Esophagus squamous epithelium (tissue), 5 donors: ENCODE results near the gene KCNMA1. TPM values are rescaled to one million over a fixed set of nuclear protein-coding genes. Genes with fewer than 3 reads are reported as not detected.
A peak's percentile ranks its signal among the peaks of the same experiment; 100 is the strongest.

Source experiments
- DNase-seq: peaks from one replicate; lab custom pipeline; 2025; lab: John Stamatoyannopoulos, UW
- H3K27ac ChIP-seq, 4 donors: fragments of 200-600 bp; sonication (generic); one replicate each; pipeline ENCODE4 v1.5.1; 2016 to 2019; ENCODE audit warnings: mild to moderate bottlenecking in 1 of 4
- H3K27me3 ChIP-seq, 4 donors: fragments of 200-600 bp; sonication (generic); 1 replicate in 3 of 4; 2 replicates in 1 of 4; pipeline versions ENCODE4 v1.5.1 to v1.6.0; 2017 to 2021; ENCODE audit warnings: antibody characterized with exemption in 1 of 4
- H3K36me3 ChIP-seq, 3 donors: fragments of 200-600 bp; sonication (generic); one replicate each; pipeline ENCODE4 v1.5.1; 2016 to 2019
- H3K4me1 ChIP-seq, 3 donors: fragments of 200-600 bp; sonication (generic); one replicate each; pipeline ENCODE4 v1.5.1; 2017 to 2019
- H3K4me3 ChIP-seq, 4 donors: fragments of 200-600 bp; sonication (generic); 1 replicate in 3 of 4; 2 replicates in 1 of 4; pipeline ENCODE4 v1.5.1; 2016 to 2019; ENCODE audit warnings: mild to moderate bottlenecking in 2 of 4, moderate library complexity in 1 of 4
- H3K9me3 ChIP-seq, 3 donors: fragments of 200-600 bp; sonication (generic); one replicate each; pipeline ENCODE4 v1.5.1; 2016 to 2019
- POLR2A ChIP-seq, 4 donors: fragments of 450-650 bp; IDR thresholded peaks; one replicate each; pipeline ENCODE4 v1.6.1; 2017; ENCODE audit warnings: antibody characterized with exemption in 4 of 4, mild to moderate bottlenecking in 4 of 4, moderate library complexity in 3 of 4
- WGBS, 2 donors: methylation state at CpG; one replicate each; pipeline ENCODE4 v1.1.5; 2018; 5-methylcytosine and 5-hydroxymethylcytosine counted together
- intact Hi-C: fragments of 100-400 bp; cut with DNase I; formaldehyde crosslinking; loops from one replicate; pipeline ENCODE4 v1.15.0; 2022
- total RNA-seq, 4 donors: library from RNA; depleted of rRNA; stranded (reverse); fragments of >200 nt; gene quantifications; one replicate each; pipeline ENCODE4 v1.1.0, GENCODE V29; 2016
- TF ChIP-seq, protein P1 (sequence below), 6 experiments: fragments of 450-650 bp in 4 of 6; fragments of 200-600 bp in 2 of 6; sonication (generic) in 2 of 6; IDR thresholded peaks; one replicate each; pipeline ENCODE4 v1.5.1; 2016 to 2019; ENCODE audit warnings: antibody characterized with exemption in 6 of 6, mild to moderate bottlenecking in 4 of 6, moderate library complexity in 4 of 6
- donor health status: DM: yes; HTN: yes; CAD: no.

Gene KCNMA1
- total RNA-seq, 4 donors from 2014 or later: 7.5 to 74.2 (median 18.0) TPM

DNA sequence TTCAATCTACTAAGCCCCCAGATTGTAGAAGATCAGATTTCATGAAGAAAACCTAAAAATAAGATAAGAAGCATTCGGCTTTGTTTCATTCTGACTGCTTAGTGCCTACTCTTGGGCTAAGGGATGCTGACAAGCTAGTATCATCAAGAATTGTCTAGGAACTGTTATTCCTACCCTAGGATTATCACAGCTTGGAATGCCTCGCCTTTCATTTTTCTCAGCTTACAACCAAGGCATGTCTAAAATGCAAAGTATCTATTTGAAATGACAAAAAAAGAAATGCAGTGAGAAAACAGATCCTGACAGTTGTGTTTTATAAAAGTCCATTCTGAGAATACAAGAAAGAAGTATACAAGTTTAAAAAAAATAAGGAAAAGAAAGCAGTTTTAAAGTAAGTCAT is 441.0 kb downstream of the KCNMA1 start:
- WGBS, 2 donors: 72 to 88% methylated on average over 2 of the region's 2 CpGs
- H3K9me3 ChIP-seq: no peaks in the 10 kb centered on the region
- H3K27me3 ChIP-seq: no peaks in the 10 kb centered on the region
- H3K4me3 ChIP-seq: no peak overlapping the region
- H3K36me3 ChIP-seq: no peaks in the 10 kb centered on the region
- no peak for DNase-seq
- peak overlapping the region in 3 of 4 donors; percentile 68 to 70 (median 68) for H3K27ac ChIP-seq
- no peaks in the 10 kb centered on the region for H3K4me1 ChIP-seq
- no peak for TF ChIP-seq POLR2A (IDR thresholded peaks at IDR 0.05)
- TF ChIP-seq, protein P1, sequence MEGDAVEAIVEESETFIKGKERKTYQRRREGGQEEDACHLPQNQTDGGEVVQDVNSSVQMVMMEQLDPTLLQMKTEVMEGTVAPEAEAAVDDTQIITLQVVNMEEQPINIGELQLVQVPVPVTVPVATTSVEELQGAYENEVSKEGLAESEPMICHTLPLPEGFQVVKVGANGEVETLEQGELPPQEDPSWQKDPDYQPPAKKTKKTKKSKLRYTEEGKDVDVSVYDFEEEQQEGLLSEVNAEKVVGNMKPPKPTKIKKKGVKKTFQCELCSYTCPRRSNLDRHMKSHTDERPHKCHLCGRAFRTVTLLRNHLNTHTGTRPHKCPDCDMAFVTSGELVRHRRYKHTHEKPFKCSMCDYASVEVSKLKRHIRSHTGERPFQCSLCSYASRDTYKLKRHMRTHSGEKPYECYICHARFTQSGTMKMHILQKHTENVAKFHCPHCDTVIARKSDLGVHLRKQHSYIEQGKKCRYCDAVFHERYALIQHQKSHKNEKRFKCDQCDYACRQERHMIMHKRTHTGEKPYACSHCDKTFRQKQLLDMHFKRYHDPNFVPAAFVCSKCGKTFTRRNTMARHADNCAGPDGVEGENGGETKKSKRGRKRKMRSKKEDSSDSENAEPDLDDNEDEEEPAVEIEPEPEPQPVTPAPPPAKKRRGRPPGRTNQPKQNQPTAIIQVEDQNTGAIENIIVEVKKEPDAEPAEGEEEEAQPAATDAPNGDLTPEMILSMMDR (IDR thresholded peaks at IDR 0.05): no peak
- intact Hi-C loops: no loop called here

DNA sequence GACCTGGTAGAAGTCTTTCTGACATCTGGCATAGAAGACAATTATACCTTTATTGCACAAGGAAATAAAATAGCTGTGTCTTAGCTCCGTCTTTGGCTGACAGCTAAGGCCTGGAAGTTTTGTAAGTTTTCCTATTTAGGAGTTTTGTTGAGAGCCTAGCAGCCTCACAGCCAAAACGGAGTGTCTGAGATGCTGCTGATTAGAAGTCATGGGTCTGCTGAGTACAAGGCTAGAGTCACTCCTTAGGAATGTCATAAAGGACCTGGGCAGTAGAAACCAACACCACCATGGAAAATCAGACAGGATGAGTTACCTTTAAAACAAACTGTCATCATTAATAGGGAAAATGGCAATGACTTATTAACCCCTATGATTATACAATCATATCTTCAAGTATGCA is 442.5 kb downstream of the KCNMA1 start:
- 50 to 62% methylated on average over 2 of the region's 2 CpGs for WGBS, 2 donors
- no peaks in the 10 kb centered on the region for H3K36me3 ChIP-seq
- peak overlapping the region in 3 of 4 donors; percentile 68 to 70 (median 68) for H3K27ac ChIP-seq
- DNase-seq: no peak
- H3K4me3 ChIP-seq: no peak overlapping the region
- no peaks in the 10 kb centered on the region for H3K9me3 ChIP-seq
- no peaks in the 10 kb centered on the region for H3K27me3 ChIP-seq
- TF ChIP-seq, protein P1 (IDR thresholded peaks at IDR 0.05): no peak
- TF ChIP-seq POLR2A (IDR thresholded peaks at IDR 0.05): no peak
- intact Hi-C loops: no loop called here
- H3K4me1 ChIP-seq: no peaks in the 10 kb centered on the region

DNA sequence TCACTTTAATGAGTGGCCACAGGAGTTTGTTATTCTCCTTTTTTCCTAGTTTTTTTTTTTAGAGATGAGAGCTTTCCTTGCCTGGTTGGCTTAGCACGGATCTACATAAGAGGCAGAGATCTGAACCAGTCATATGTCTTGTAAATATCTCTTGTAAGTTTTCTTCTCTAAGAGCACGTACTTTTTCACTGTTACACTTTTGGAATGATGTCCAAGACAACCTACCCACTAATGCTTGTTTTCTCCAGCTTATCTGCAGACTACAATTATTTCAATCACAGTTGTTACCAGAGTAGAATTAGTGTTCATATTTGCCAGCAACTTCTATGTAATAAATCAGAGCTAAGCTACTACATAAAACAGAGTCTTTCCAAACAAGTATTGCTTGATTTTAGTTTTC is 444.6 kb downstream of the KCNMA1 start:
- TF ChIP-seq, protein P1 (IDR thresholded peaks at IDR 0.05): no peak
- TF ChIP-seq POLR2A (IDR thresholded peaks at IDR 0.05): no peak
- intact Hi-C loops: no loop called here
- H3K27me3 ChIP-seq: no peaks in the 10 kb centered on the region
- H3K4me1 ChIP-seq: no peaks in the 10 kb centered on the region
- H3K36me3 ChIP-seq: no peaks in the 10 kb centered on the region
- DNase-seq: no peak
- whole genome bisulfite sequencing, 2 donors: 70 to 77% methylated on average over 2 of the region's 2 CpGs
- H3K4me3 ChIP-seq: no peak overlapping the region
- no peaks in the 10 kb centered on the region for H3K9me3 ChIP-seq
- H3K27ac ChIP-seq: peak overlapping the region in 2 of 4 donors; percentile 66 to 70

DNA sequence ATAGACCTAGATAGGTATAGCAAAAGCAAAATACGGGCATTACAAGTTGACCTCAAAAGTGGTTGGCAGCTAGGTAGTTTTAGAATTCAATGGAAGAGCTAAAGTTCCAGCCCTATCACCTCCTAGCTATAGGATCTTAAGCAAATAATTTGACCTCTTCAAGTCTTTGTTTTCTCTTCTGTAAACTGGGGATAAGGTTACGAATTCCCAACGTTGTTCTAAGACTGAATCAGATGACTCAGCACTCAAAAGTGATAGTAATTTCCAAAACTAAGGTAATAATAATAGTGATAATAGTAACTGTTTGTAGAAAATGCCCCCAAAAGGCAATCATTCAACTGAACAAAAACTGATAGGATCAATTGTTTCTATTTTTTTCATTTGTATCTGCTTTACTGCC is 445.2 kb downstream of the KCNMA1 start:
- H3K4me1 ChIP-seq: no peaks in the 10 kb centered on the region
- TF ChIP-seq POLR2A (IDR thresholded peaks at IDR 0.05): no peak
- TF ChIP-seq, protein P1 (IDR thresholded peaks at IDR 0.05): no peak
- DNase-seq: no peak
- H3K27me3 ChIP-seq: no peaks in the 10 kb centered on the region
- H3K4me3 ChIP-seq: no peak overlapping the region
- 68 to 74% methylated on average over 3 of the region's 3 CpGs for WGBS, 2 donors
- intact Hi-C loops: no loop called here
- no peaks in the 10 kb centered on the region for H3K36me3 ChIP-seq
- H3K9me3 ChIP-seq: no peaks in the 10 kb centered on the region
- H3K27ac ChIP-seq: peak overlapping the region in 2 of 4 donors; percentile 66 to 70

DNA sequence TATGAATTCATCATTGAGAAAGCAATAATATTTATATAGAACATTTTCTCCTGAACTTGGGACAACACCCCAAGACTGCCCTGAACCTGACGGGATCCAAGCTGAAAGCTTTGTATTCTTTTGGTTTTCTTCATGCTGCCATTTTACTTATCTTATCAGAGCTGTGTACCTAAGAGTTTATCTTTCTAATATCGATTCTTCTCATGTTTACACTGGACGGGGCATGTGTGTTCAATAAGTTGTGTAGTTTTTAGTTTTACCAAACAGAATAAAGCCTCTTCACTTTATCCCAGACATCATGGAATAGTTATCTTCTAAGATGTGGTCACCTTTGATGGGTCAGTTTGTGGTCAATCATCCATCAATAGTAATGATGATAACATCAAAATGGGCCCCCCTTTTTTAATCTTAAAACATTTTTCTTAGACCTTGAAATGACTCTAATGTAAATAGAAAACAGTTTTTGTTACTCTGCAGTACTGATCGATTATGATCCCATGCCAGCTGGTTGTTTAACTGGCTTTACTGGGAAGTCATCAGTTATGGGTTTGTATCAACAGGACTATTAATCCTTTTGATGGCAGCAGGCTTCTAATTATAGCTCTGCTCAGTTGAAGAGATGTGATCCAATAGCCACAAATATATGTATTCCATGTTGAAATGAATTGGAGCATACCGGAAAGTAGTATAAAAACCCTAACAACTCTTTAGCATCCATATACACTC is 446.1 kb downstream of the KCNMA1 start:
- no peak for DNase-seq
- WGBS, 2 donors: 61 to 77% methylated on average over 5 of the region's 5 CpGs
- Histone ChIP-seq H3K27me3 (no peaks in the 10 kb centered on the region), H3K4me3 (no peak overlapping the region), H3K27ac (peak overlapping the region in 1 of 4 donors; percentile 4), H3K4me1 (no peaks in the 10 kb centered on the region), H3K9me3 (no peaks in the 10 kb centered on the region), H3K36me3 (no peaks in the 10 kb centered on the region)
- TF ChIP-seq, protein P1 (IDR thresholded peaks at IDR 0.05): no peak
- TF ChIP-seq POLR2A (IDR thresholded peaks at IDR 0.05): no peak
- intact Hi-C loops: no loop called here
